DLD1 (cell line): ENCODE measurements around the gene SPOCK1.
"Not testable (repeated sequence)": the region's sequence is repeated elsewhere in the genome, so short reads cannot be mapped to it uniquely, and the experiment has no call there.

Experiments
- in situ Hi-C: cut with HindIII; loops from 2 replicates; pipeline ENCODE4 v1.10.0; 2017; ENCODE audit warnings: low sequenced_read_pairs

Gene SPOCK1

GRCh38 chr5:137498736-137499505, at the start of gene SPOCK1:
TSS of gene SPOCK1 (minus strand) at chr5:137499326.
- in situ Hi-C loops = no loop called here

GRCh38 chr5:137545956-137546355, 46.8 kb upstream of the SPOCK1 start:
- in situ Hi-C loops = no loop called here

- in situ Hi-C loops = not testable (repeated sequence)
Measured at GRCh38 chr5:137535449-137535848, 36.3 kb upstream of the SPOCK1 start.

GRCh38 chr5:137533963-137534362, 34.8 kb upstream of the SPOCK1 start:
- in situ Hi-C loops = no loop called here

GRCh38 chr5:137531266-137531665, 32.1 kb upstream of the SPOCK1 start:
- in situ Hi-C loops = no loop called here

- in situ Hi-C loops = no loop called here
Measured at GRCh38 chr5:137521246-137521645, 22.1 kb upstream of the SPOCK1 start.

GRCh38 chr5:137516961-137517360, 17.8 kb upstream of the SPOCK1 start:
- in situ Hi-C loops = no loop called here

GRCh38 chr5:137516251-137516797, 17.2 kb upstream of the SPOCK1 start:
- in situ Hi-C loops = no loop called here

GRCh38 chr5:137515238-137515637, 16.1 kb upstream of the SPOCK1 start:
- in situ Hi-C loops = no loop called here

GRCh38 chr5:137510671-137511070, 11.5 kb upstream of the SPOCK1 start:
- in situ Hi-C loops = no loop called here

GRCh38 chr5:137507150-137507549, 8.0 kb upstream of the SPOCK1 start:
- in situ Hi-C loops = no loop called here

- in situ Hi-C loops = no loop called here
Measured at GRCh38 chr5:137506296-137506695, 7.2 kb upstream of the SPOCK1 start.

- in situ Hi-C loops = no loop called here
Measured at GRCh38 chr5:137504916-137505315, 5.8 kb upstream of the SPOCK1 start.

GRCh38 chr5:137503456-137503855, 4.3 kb upstream of the SPOCK1 start:
- in situ Hi-C loops = no loop called here

GRCh38 chr5:137502632-137503031, 3.5 kb upstream of the SPOCK1 start:
- in situ Hi-C loops = no loop called here

- in situ Hi-C loops = no loop called here
Measured at GRCh38 chr5:137501846-137502406, 2.8 kb upstream of the SPOCK1 start.

GRCh38 chr5:137501226-137501625, 2.1 kb upstream of the SPOCK1 start:
- in situ Hi-C loops = no loop called here

GRCh38 chr5:137500615-137501225, 1.6 kb upstream of the SPOCK1 start:
- in situ Hi-C loops = no loop called here

GRCh38 chr5:137499506-137499847, 351 bp upstream of the SPOCK1 start:
- in situ Hi-C loops = not testable (repeated sequence)

- in situ Hi-C loops = no loop called here
Measured at GRCh38 chr5:137498301-137498735, 808 bp downstream of the SPOCK1 start.

- in situ Hi-C loops = no loop called here
Measured at GRCh38 chr5:137497396-137498290, 1.5 kb downstream of the SPOCK1 start.
